HG03045 (cell line): Measurements from ENCODE around the gene BCL2L1.
A peak's percentile ranks its signal among the peaks of the same experiment; 100 is the strongest.

ENCODE experiments used
- ATAC-seq: cut with Tn5 transposase; IDR thresholded peaks from one replicate; pipeline ENCODE4 v1.9.1; 2021; ENCODE audit warnings: mild to moderate bottlenecking, moderate library complexity; ENCODE audit not compliant: unreplicated experiment

Gene BCL2L1

GRCh38 chr20:31710423-31711108 is 12.1 kb downstream of the BCL2L1 start:
- ATAC-seq: no peak

DNA sequence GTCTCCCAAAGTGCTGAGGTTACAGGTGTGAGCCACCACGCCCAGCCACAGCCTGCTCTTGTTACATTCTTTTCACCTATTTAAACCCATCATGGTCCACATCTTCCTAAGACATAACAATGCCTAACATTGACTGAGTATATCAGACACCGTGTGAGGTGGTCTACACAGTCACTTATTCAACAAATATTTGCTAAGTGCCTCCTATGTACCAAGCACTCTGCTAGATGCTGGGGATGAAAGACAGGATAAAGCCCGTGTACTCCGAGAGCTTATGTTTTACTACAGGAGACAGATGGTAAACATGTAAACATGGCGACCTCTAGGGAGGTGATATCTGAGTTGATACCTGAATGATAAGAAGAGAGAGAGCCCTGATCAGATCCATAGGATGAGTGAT is 12.7 kb downstream of the BCL2L1 start:
- no peak for ATAC-seq

DNA sequence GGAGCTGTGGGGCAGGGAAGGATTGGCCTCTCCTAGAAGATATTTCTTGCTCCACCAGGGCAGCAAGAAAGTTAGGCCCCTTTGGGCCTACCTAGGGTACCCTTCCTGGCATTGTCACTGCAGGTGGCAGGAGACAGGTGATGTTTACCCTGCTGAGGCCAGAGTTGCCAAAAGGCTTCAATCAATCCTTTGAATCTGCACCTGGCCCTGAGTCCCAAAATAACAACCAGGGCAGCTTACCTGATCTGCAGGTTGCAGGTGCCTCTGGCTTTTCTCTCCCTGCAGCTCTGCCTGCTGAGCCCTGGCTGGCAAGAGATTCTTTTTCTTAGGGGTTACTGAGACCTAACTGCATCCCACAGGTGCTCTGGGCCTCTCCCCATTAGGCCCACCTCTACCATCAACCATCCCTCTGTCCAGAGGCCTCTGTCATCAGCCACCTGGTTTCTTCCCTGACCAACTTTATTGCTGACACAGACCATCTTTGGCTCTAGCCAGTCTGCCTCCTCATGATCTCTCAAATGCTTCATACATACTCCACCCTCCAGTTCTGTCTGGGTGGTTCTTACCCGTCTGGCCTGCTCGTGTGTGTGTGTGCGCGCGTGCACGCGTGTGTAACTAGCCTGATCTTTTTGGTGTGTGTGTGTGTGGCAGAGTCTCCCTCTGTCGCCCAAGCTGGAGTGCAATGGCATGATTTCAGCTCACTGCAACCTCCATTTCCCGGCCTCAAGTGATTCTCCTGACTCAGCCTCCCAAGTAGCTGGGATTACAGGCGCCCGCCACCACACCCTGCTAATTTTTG is 13.7 kb downstream of the BCL2L1 start:
- ATAC-seq: no peak

DNA sequence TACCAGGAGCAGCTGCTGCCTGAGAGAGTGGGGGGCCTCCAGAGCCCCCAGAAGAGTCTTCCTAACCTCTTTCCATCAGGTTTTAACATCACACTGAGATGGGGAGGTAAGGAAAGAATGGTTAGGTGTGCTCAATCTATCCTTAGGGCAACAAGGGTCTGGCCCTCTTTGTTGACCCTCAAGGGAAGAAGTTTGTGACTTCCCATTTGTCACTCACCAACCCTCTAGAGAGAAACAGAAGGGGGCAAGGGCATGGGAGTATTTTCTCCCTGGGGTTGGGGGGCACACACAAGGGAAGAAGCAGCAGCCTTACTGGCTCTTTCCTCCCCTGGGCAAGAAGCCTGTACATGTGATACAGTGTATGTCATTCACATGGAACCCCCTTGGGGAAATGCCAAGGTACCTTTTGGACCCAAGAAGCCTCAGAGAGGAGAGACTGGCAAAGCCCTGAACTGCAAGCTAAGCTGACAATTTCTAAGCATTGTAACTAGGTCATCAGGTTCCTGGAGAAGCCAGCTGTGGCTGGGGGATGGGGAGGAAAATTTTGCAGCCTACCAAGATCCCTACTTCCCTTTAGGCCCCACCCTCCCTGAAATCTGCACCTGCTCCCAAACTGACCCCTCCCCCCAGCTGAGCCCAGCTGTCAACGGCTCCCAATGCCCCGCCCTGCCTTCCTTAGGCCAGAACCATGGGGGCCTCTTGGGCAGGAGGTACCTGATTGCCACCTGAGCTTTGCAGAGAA is 14.5 kb downstream of the BCL2L1 start:
- no peak for ATAC-seq

- ATAC-seq: no peak
Observed at GRCh38 chr20:31707258-31707615, 15.4 kb downstream of the BCL2L1 start.

- ATAC-seq: no peak
Observed at GRCh38 chr20:31706607-31707257, 15.9 kb downstream of the BCL2L1 start.

DNA sequence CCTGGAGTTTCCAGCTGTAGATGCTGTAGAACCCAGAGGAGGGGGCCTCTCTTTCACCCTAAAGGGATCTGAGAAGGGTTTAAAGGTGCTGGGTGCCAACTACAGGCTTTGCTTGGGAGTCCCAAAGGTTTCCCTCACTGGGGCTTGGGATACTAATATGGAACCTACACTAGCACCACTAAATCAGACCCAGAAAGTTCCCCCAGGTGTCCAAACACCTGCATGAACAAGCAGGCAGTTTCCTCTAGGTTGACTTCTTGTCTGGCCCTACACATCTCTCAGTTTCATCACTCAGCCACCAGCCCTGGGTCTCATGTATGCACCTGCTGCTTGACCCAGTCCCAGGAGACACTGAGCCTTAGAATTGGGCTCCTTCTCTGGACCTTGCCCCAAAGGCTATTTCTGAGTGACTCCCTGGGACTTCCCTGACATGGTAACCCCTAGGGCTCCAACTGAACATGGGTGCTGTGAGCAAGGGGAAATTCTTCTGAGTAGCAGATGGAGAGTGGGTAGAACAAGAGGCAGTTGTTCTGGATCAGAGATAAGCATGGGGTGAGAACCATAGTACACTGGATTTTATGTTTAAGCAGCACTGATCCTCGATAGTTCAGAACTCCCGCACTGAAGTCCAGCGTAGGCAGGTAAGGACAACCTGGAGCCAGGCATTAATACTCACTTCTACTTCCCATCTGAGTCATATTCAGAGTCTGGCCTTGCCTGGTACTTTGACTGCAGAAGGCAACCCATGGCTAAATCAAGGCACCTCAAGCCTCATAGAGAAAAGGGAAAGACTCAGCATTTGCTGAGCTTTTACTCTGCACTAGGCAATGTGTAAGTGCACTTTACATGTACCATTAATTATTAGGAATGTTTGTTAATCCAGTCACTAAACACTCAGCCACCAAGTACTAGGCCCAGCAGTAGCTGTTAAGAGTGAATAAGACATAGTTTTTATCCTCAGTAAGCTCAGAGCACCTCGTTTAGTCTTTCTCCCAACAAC is 16.8 kb downstream of the BCL2L1 start:
- ATAC-seq: peak; percentile 78

- no peak for ATAC-seq
Observed at GRCh38 chr20:31705191-31705590, 17.5 kb downstream of the BCL2L1 start.

GRCh38 chr20:31704225-31705119 is 18.2 kb downstream of the BCL2L1 start:
- no peak for ATAC-seq

DNA sequence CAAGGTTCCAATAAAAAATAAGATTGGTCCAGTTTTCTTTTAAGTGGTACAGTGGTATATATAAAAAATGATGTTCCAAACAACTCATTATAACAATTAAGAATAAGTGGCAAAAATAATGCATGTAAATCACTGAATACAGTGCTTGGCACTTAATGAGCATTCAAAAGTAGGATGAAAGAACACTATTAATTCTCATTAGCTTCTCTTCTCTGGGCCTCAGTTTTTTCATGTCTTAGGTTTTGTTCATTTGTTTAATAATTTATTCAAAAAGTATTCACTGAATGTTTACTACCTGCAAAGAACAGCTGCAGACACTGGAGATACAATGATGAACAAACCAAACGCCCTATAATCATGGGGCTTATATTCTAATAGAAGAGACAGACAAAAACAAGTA is 21.1 kb downstream of the BCL2L1 start:
- no peak for ATAC-seq

DNA sequence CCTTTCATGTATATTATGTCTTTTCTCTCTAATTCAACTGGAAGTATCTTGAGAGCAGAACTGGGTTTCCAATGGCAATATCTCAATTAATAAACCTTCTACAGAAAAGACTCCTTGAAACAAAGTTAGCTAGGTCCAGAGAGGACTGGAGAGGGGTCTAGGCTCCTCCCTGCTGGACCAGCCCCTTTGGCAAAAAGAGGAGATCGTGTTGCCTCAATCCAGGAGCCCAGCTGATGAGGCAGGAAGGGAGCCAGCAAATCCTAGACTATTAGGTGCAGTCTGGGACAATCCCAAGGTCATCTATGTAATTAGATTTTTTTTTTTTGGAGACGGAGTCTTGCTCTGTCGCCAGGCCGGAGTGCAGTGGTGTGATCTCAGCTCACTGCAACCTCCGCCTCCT is 21.9 kb downstream of the BCL2L1 start:
- ATAC-seq: no peak

DNA sequence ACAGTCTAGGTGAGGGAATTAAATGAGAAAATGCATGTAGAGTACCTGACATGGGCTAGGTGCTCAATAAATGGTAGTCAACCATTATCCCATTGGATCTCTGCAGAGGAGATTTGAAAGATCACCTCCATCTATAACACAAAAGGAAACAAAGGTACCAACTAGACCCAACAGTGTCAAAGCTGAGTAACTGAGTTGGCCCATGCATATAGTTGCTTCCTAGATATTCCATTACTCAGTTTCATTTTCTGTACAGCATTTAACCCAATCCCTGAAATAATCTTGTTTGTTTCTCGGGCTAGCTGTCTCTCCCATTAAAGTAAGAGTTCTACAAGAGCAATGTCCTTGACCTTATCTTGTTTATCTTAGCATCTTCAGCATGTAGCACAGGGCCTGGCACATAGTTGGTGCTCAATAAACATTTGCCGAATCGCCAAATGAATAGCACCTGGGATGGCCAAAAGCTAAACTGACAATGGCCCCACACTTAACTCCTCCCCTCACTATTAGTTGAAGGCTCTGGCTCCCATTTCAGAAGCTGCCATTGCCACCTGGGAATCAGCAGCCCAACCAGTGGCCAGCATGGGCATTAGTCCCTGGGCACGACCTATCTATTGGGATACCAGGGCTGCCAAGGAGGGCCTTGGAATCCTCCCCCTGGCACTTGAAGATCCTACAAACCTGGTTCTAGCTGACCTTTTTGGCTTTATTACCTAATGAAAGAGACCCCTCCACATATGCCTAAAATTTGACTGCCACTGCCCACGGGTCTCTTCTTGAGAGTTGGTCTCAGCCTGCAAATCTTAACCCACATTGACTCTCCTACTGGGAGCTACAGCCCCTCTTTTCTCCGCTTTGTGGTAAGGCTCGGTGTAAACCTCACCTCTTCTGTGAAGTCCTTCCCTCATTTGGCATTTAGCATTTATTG is 22.6 kb downstream of the BCL2L1 start:
- ATAC-seq: no peak

- peak; percentile 86 for ATAC-seq
Observed at GRCh38 chr20:31698803-31699718, 23.6 kb downstream of the BCL2L1 start.

- no peak for ATAC-seq
Observed at GRCh38 chr20:31698243-31698802, 24.3 kb downstream of the BCL2L1 start.

DNA sequence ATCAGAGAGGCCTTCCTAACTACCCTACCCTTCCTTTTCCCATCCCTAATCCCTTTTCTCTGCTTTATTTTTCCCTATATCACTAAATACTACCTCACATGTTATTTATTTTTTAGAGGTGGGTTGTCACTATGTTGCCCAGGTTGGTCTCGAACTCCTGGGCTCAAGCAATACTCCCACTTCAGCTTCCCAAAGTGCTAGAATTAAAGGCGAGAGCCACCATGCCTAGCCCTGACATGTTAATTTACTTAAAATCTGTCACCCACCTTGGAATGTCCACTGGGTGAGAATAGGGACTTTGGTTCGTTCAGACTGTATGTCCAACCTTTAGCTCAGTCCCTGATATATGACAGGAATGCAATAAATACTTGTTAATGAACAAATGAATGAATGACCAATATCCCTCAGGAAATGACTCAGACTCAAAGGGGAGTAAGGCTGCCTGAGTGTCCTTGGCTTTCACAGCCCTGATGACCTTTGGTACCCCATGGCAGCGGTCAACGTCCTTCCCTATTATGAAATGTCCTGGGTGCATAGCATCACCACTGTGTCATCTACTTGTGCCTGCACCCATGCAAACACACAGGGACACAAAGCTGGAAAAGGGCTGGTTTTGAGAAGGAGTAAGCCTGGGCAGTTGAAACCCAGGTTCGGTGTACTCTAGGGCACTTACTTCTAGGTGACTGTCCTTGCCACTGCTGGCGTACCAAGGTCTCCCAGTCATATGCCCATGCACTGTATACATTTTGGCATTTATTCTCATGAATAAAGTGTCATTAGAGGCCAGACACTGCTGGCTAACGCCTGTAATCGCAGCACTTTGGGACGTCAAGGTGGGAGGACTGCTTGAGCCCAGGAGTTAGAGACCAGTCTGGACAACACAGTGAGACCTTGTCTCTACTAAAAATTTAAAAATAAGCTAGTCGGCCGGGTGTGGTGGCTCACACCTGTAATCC is 26.5 kb downstream of the BCL2L1 start:
- no peak for ATAC-seq
